GM19238 (cell line): ENCODE measurements around the gene SCRN1.

Source experiments
- DNase-seq: peaks from one replicate; pipeline ENCODE4 v3.0.0; 2011; ENCODE audit warnings: low spot score; ENCODE audit not compliant: insufficient read length

Gene SCRN1

GRCh38 chr7:29989257-29989995, at the start of gene SCRN1:
SCRN1 (minus strand) TSS chr7:29989801; CDS start chr7:29969067, 20,734 bp downstream.
- DNase-seq: peak; percentile 74

- no peak for DNase-seq
Measured at GRCh38 chr7:30038196-30038980, 48.8 kb upstream of the SCRN1 start.

- DNase-seq: no peak
Measured at GRCh38 chr7:30036220-30036619, 46.6 kb upstream of the SCRN1 start.

- no peak for DNase-seq
Measured at GRCh38 chr7:30034501-30034900, 44.9 kb upstream of the SCRN1 start.

- no peak for DNase-seq
Measured at GRCh38 chr7:30032310-30033125, 42.9 kb upstream of the SCRN1 start.

GRCh38 chr7:30029696-30030095, 40.1 kb upstream of the SCRN1 start:
- DNase-seq: no peak

- no peak for DNase-seq
Measured at GRCh38 chr7:30028749-30029635, 39.4 kb upstream of the SCRN1 start.

- peak; percentile 70 for DNase-seq
Measured at GRCh38 chr7:30028216-30028748, 38.7 kb upstream of the SCRN1 start, which contains the start of gene PLEKHA8. PLEKHA8 (plus strand) TSS chr7:30028412; CDS start chr7:30028763, 351 bp downstream.

- no peak for DNase-seq
Measured at GRCh38 chr7:30027740-30028215, 38.2 kb upstream of the SCRN1 start.

GRCh38 chr7:30027065-30027456, 37.5 kb upstream of the SCRN1 start:
- no peak for DNase-seq

GRCh38 chr7:30026229-30027064, 36.8 kb upstream of the SCRN1 start, which contains the start of gene FKBP14:
FKBP14 (minus strand) TSS chr7:30026702; CDS start chr7:30026508, 194 bp downstream.
- peak; percentile 80 for DNase-seq

GRCh38 chr7:30023524-30023923, 33.9 kb upstream of the SCRN1 start:
- no peak for DNase-seq

- no peak for DNase-seq
Measured at GRCh38 chr7:30022991-30023390, 33.4 kb upstream of the SCRN1 start.

- no peak for DNase-seq
Measured at GRCh38 chr7:30020535-30020934, 30.9 kb upstream of the SCRN1 start.

- DNase-seq: no peak
Measured at GRCh38 chr7:30019960-30020359, 30.4 kb upstream of the SCRN1 start.

GRCh38 chr7:30019387-30019786, 29.8 kb upstream of the SCRN1 start:
- DNase-seq: no peak

GRCh38 chr7:30018451-30018850, 28.9 kb upstream of the SCRN1 start:
- no peak for DNase-seq

GRCh38 chr7:30012757-30013156, 23.2 kb upstream of the SCRN1 start:
- DNase-seq: no peak

- DNase-seq: no peak
Measured at GRCh38 chr7:30010021-30010420, 20.4 kb upstream of the SCRN1 start.
